ENCODE data around the gene DRAXIN.

Gene DRAXIN

GRCh38 chr1:11741482-11741881, 50.0 kb downstream of the DRAXIN start:
- Histone ChIP-seq H3K4me2 (ENCODE audit: insufficient read depth, low read length) (peak overlapping the region; percentile 15; the same call in 1 of the 2 replicates), H3K27me3 (ENCODE audit: insufficient read depth, low read length, poor library complexity) (peaks cover 21% of the 10 kb centered on the region), H2AFZ (ENCODE audit: low read depth, low read length) (no peak overlapping the region), H3K9me3 (ENCODE audit: insufficient read depth, low read length, severe bottlenecking) (no peaks in the 10 kb centered on the region), H3K27ac (ENCODE audit: low read length) (no peak overlapping the region), H3K79me2 (ENCODE audit: insufficient read depth, low read length) (no peaks in the 10 kb centered on the region), H3K4me3 (ENCODE audit: low read depth in 1 of 2, low read length in 2 of 2) (no peak overlapping the region), H3K9ac (ENCODE audit: low read depth, low read length) (no peak overlapping the region), H3K4me1 (ENCODE audit: insufficient read depth, low read length) (peaks cover 35% of the 10 kb centered on the region), H3K36me3 (ENCODE audit: insufficient read depth, low read length) (no peaks in the 10 kb centered on the region), H4K20me1 (ENCODE audit: insufficient read depth, low read length) (peaks cover 30% of the 10 kb centered on the region)
- ATAC-seq (ENCODE audit: insufficient read depth, low read depth) (no peak), DNase-seq (no peak)
- no peak for TF ChIP-seq CTCF (IDR thresholded peaks at IDR 0.05; ENCODE audit: borderline replicate concordance, extremely low read depth, low read length, poor library complexity, severe bottlenecking)
- no peak for TF ChIP-seq EZH2 (IDR thresholded peaks at IDR 0.05; ENCODE audit: borderline replicate concordance, low read depth, low read length, severe bottlenecking)

- Histone ChIP-seq H3K36me3 (ENCODE audit: insufficient read depth, low read length) (no peaks in the 10 kb centered on the region), H3K4me3 (ENCODE audit: low read depth in 1 of 2, low read length in 2 of 2) (no peak overlapping the region), H3K9me3 (ENCODE audit: insufficient read depth, low read length, severe bottlenecking) (no peaks in the 10 kb centered on the region), H3K4me2 (ENCODE audit: insufficient read depth, low read length) (no peak overlapping the region), H2AFZ (ENCODE audit: low read depth, low read length) (no peak overlapping the region), H3K27me3 (ENCODE audit: insufficient read depth, low read length, poor library complexity) (peaks cover 16% of the 10 kb centered on the region), H3K27ac (ENCODE audit: low read length) (no peak overlapping the region), H3K4me1 (ENCODE audit: insufficient read depth, low read length) (peaks cover 29% of the 10 kb centered on the region), H3K79me2 (ENCODE audit: insufficient read depth, low read length) (no peaks in the 10 kb centered on the region), H3K9ac (ENCODE audit: low read depth, low read length) (no peak overlapping the region), H4K20me1 (ENCODE audit: insufficient read depth, low read length) (peaks cover 30% of the 10 kb centered on the region)
- no peak for ATAC-seq (ENCODE audit: insufficient read depth, low read depth)
- TF ChIP-seq CTCF (IDR thresholded peaks at IDR 0.05; ENCODE audit: borderline replicate concordance, extremely low read depth, low read length, poor library complexity, severe bottlenecking) (no peak), EZH2 (IDR thresholded peaks at IDR 0.05; ENCODE audit: borderline replicate concordance, low read depth, low read length, severe bottlenecking) (no peak)
- DNase-seq = no peak
Measured at GRCh38 chr1:11741919-11742558, 50.5 kb downstream of the DRAXIN start.

GRCh38 chr1:11744287-11744686, 52.8 kb downstream of the DRAXIN start:
- peaks cover 22% of the 10 kb centered on the region for H3K4me1 ChIP-seq (ENCODE audit: insufficient read depth, low read length)
- TF ChIP-seq EZH2 (IDR thresholded peaks at IDR 0.05; ENCODE audit: borderline replicate concordance, low read depth, low read length, severe bottlenecking) (no peak), CTCF (IDR thresholded peaks at IDR 0.05; ENCODE audit: borderline replicate concordance, extremely low read depth, low read length, poor library complexity, severe bottlenecking) (no peak)

More at GRCh38 chr1:11744287-11744686, 52.8 kb downstream of the DRAXIN start:
- Histone ChIP-seq H2AFZ (ENCODE audit: low read depth, low read length) (no peak overlapping the region), H3K9me3 (ENCODE audit: insufficient read depth, low read length, severe bottlenecking) (no peaks in the 10 kb centered on the region), H3K4me2 (ENCODE audit: insufficient read depth, low read length) (no peak overlapping the region), H3K36me3 (ENCODE audit: insufficient read depth, low read length) (no peaks in the 10 kb centered on the region), H3K9ac (ENCODE audit: low read depth, low read length) (no peak overlapping the region), H3K27ac (ENCODE audit: low read length) (no peak overlapping the region), H3K79me2 (ENCODE audit: insufficient read depth, low read length) (no peaks in the 10 kb centered on the region), H3K27me3 (ENCODE audit: insufficient read depth, low read length, poor library complexity) (no peaks in the 10 kb centered on the region), H4K20me1 (ENCODE audit: insufficient read depth, low read length) (peaks cover 25% of the 10 kb centered on the region), H3K4me3 (ENCODE audit: low read depth in 1 of 2, low read length in 2 of 2) (no peak overlapping the region)
- no peak for DNase-seq
- no peak for ATAC-seq (ENCODE audit: insufficient read depth, low read depth)
